ENCODE results near the gene GOPC. TPM values are rescaled to one million over a fixed set of nuclear protein-coding genes. Genes with fewer than 3 reads are reported as not detected.

Gene GOPC
- total and polyA plus RNA-seq, 2 of the 8 experiments (the other 6 are each of a cell fraction or from before 2014, with no cell fraction given): 5.3 to 19.4 TPM

GRCh38 chr6:117585647-117586046 lies 16.7 kb downstream of the GOPC start:
- no peak overlapping the region for H2BK15ac ChIP-seq (ENCODE audit: low read length)
- H2BK120ac ChIP-seq (replicated peaks; ENCODE audit: low read depth, low read length): no peak overlapping the region
- no peak for DNase-seq (ENCODE audit: low read depth in 1 of 2, low spot score in 2 of 2)
- H3K36me3 ChIP-seq (ENCODE audit: control insufficient read depth in 2 of 4, insufficient read depth in 4 of 4, low read length in 3 of 4): peaks cover 0 to 10% (median 0%) of the 10 kb centered on the region in 4 experiments; a peak in 2 of 8 replicates
- CTCF ChIA-PET (ENCODE audit: partially characterized antibody): interaction anchor here (0.6 kb wide), 1 partner anchor 174 kb away, joined by 3 read pairs; no protein-coding TSS in a partner anchor
- no peak overlapping the region for H3K27ac ChIP-seq (ENCODE audit: low read depth, low read length)
- H3K4me2 ChIP-seq (ENCODE audit: insufficient read depth in 1 of 2, low read depth in 2 of 2, low read length in 2 of 2): no peak overlapping the region
- H2BK12ac ChIP-seq (ENCODE audit: low read depth, low read length): no peak overlapping the region
- peaks cover 5% of the 10 kb centered on the region; the same call in 1 of the 2 replicates for H3K79me1 ChIP-seq (ENCODE audit: low read depth, low read length)
- H4K5ac ChIP-seq (ENCODE audit: insufficient read length, low read depth, low read length): no peak overlapping the region
- peaks cover 0 to 4% (median 0%) of the 10 kb centered on the region in 4 experiments; a peak in 1 of 7 replicates for H3K4me1 ChIP-seq (replicated peaks in 1 of 4; ENCODE audit: control insufficient read depth in 3 of 4, insufficient read depth in 4 of 4, low read length in 3 of 4)
- no peak overlapping the region for H3K4ac ChIP-seq (replicated peaks; ENCODE audit: insufficient read length, low read depth, low read length)
- peaks cover 0 to 4% of the 10 kb centered on the region in 2 experiments for H4K20me1 ChIP-seq (replicated peaks in 1 of 2; ENCODE audit: control insufficient read depth in 1 of 2, insufficient read depth in 2 of 2, low read length in 2 of 2)
- POLR2A ChIA-PET (ENCODE audit: partially characterized antibody): interaction anchor here (1.0 kb wide), 1 partner anchor 16 kb away, joined by 3 read pairs; the partner anchor contains the start of gene GOPC
- peaks cover 0 to 1% (median 0%) of the 10 kb centered on the region in 4 experiments; a peak in 1 of 7 replicates for H3K27me3 ChIP-seq (replicated peaks in 1 of 4; ENCODE audit: control insufficient read depth in 3 of 4, extremely low read depth in 1 of 4, insufficient read depth in 3 of 4, low read length in 3 of 4)
- H3K56ac ChIP-seq (replicated peaks; ENCODE audit: insufficient read length, low read depth, low read length): no peak overlapping the region
- no peak overlapping the region for H3K23ac ChIP-seq (ENCODE audit: insufficient read length)
- no peak overlapping the region for H3K14ac ChIP-seq (ENCODE audit: insufficient read length)
- no peak overlapping the region for H2BK20ac ChIP-seq (ENCODE audit: low read length)
- H3K23me2 ChIP-seq (ENCODE audit: low read depth, low read length): no peaks in the 10 kb centered on the region
- no peak overlapping the region for H3K4me3 ChIP-seq (ENCODE audit: extremely low read depth in 1 of 4, insufficient read depth in 2 of 4, low read depth in 3 of 4, low read length in 4 of 4)
- FAIRE-seq: no peak
- H2AFZ ChIP-seq (ENCODE audit: low read length): no peak overlapping the region
- H3K79me2 ChIP-seq (ENCODE audit: control insufficient read depth in 1 of 2, insufficient read depth in 2 of 2, low read length in 2 of 2): peaks cover 0 to 34% of the 10 kb centered on the region in 2 experiments; a peak in 3 of 4 replicates
- H2AK5ac ChIP-seq (ENCODE audit: low read depth, low read length): no peak overlapping the region
- no peak overlapping the region for H3K9ac ChIP-seq (replicated peaks in 1 of 4; ENCODE audit: extremely low read depth in 1 of 4, low read depth in 3 of 4, low read length in 3 of 4)
- 0 out of 4 replicates have a peak, but pooled peaks cover 0 to 4% of the 10 kb centered on the region in 2 experiments for H3K9me3 ChIP-seq (ENCODE audit: insufficient read depth in 2 of 2, low read depth in 1 of 2, low read length in 1 of 2)
- H4K91ac ChIP-seq (replicated peaks; ENCODE audit: insufficient read length, low read length): no peak overlapping the region
- H3K18ac ChIP-seq (ENCODE audit: extremely low read depth, low read length): no peak overlapping the region
- no peak overlapping the region for H2BK5ac ChIP-seq (ENCODE audit: low read depth, low read length)
- no peak for TF ChIP-seq SIN3A (conservative IDR thresholded peaks at IDR 0.05 in 1 of 2, IDR thresholded peaks at IDR 0.05 in 1 of 2; ENCODE audit: low read depth in 1 of 2, low read length in 2 of 2)
- no peak overlapping the region for H4K8ac ChIP-seq (ENCODE audit: extremely low read depth, insufficient read depth, low read length)
